Activated CD4-positive, alpha-beta T cell treated with anti-CD3 and anti-CD28 coated beads for 4 hours (primary cell): ENCODE data around the gene VPS8.
"Not testable (repeated sequence)": the region's sequence is repeated elsewhere in the genome, so short reads cannot be mapped to it uniquely, and the experiment has no call there.

Experiments used
- DNase-seq, 2 donors: peaks; one replicate each; pipeline ENCODE4 v3.0.0-alpha.2; 2020

The VPS8 gene

GRCh38 chr3:185009650-185010049, 197.7 kb downstream of the VPS8 start:
- no peak for DNase-seq

GRCh38 chr3:185017584-185017983, 205.6 kb downstream of the VPS8 start:
- DNase-seq = not testable (repeated sequence)

DNA sequence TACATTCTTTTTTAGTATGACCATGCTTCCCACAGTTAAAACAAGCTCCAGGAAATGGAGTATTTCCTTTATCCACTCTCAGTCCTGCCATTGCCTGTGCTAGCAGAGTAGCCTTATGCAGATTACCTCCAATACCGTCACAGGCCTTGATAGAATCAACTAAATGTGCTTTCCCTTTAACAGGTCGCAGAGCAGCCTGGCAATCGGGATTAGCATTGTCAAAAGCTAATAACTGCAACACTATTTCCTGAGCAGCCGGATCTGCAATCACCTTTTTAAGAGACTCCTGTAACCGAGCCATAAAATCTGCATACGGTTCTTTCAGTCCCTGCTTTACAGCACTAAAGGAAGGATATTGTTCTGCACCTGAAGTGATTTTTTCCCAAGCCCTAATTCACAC, 206.0 kb downstream of the VPS8 start:
- not testable (repeated sequence) for DNase-seq

DNA sequence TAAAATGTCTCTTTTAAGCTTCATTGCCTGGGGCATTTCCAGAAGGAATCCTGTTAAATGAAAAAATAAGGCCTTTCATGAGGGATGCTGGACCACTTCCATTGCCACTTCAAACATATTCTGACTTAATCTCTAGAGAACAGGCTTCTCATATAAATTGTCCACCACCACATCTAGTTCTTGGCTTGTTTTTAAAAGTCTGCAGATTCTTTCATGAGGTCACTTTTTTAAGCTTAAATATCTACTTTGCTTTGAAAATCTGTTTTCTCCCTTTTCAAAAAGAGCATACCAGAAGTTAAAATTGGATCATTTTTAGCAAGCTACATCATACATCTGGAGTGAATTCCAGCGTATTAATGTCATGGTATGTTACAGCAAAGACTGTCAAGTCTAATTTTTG, 209.3 kb downstream of the VPS8 start:
- DNase-seq = no peak

- DNase-seq = no peak
Observed at GRCh38 chr3:185024406-185024805, 212.4 kb downstream of the VPS8 start.

- no peak for DNase-seq
Observed at GRCh38 chr3:185024966-185025365, 213.0 kb downstream of the VPS8 start.

DNA sequence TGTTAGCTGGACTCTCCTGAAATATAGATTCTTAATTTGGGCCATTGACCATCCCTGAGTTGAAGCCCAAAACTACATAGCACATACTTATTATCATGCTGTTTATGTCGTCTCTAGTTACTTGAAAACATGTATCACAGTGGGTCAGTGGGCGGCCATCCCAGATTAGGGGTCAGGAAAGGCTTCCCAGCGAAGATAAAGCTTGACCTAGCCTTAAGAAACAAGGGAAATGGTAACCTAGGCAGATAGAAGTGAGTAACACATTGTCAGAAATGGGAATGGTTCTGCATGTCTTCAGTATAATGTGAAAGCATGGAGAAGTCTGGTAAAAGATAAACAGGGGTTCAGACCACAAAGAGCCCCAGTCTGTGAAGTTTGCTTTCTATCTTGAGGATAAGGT, 216.2 kb downstream of the VPS8 start:
- DNase-seq = no peak

GRCh38 chr3:185029086-185029485, 217.1 kb downstream of the VPS8 start:
- DNase-seq = no peak

DNA sequence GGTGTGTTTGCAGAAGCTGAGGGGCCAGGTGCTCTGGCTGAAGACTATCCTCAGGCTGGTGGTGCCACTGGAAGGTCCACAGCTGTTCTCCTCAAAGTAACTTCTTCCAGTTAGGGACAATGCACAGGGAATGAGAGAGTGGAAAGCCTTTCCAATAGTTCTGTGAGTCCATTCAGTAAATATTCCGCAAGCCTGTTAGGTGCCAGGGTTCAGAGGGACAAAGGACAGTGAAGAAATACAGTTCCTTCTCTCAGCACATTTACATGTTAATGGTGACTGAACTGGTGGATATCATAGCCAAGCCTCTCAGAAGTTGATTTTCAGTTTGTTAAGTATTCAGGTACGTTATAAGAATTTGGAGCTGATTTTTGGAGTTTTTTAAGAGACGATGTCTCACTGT, 218.4 kb downstream of the VPS8 start:
- no peak for DNase-seq

DNA sequence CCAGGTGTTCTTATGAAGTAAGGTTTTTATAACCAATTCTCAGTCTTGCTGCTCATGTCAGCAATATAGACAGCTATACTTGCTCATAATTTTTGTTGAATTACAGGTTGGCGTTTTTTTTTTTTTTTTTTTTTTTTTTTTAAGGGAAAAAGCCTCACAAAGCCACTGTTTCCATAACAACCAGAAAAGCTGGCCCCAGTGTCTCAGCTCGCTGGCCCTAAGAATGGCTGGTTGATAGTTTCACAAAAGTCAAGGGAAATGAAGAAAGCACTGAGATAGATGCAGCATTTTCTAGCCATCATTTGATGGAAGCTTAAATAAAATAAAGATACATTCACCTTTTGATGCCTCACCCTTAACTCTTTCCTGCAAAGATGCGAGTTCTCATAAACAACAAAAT, 219.0 kb downstream of the VPS8 start:
- DNase-seq = no peak

- no peak for DNase-seq
Observed at GRCh38 chr3:185037801-185038200, 225.8 kb downstream of the VPS8 start.

- no peak for DNase-seq
Observed at GRCh38 chr3:185040425-185040824, 228.5 kb downstream of the VPS8 start.

- DNase-seq = no peak
Observed at GRCh38 chr3:185041540-185041939, 229.6 kb downstream of the VPS8 start.

DNA sequence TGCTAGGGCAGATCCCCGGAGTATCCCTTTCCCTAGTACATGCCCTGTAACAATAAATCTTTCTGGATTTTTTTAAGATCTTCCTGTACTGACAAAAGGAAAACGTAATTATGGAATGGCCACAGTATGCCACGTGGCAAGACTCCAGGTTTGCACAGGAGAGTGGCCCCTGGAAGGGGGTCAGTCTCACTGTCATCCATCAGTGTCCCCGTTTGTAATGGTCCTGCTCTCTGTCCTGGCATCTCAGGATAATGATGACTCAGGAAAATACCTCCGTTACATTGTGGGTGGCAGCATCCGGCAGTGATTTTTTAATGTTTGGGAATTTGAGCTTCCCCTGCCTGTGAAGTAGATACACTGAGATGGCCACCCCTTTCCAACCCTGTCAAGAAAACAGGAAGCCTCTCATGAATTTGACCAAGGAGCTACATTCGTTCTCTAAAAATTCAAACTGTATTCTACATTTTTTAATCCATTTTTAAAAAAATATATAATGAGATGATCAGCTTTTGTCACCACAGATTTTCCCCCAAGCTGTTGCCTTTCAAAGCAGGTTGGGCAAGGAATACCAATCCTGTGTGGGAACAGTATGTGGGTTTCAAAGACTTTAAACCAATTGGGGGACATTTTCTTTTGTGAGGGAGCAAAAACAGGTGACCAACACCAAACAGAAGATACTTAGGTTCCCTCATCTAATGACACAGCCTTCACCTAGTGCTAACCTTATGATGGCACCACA, 230.5 kb downstream of the VPS8 start:
- no peak for DNase-seq

- DNase-seq = no peak
Observed at GRCh38 chr3:185046164-185046515, 234.2 kb downstream of the VPS8 start.

DNA sequence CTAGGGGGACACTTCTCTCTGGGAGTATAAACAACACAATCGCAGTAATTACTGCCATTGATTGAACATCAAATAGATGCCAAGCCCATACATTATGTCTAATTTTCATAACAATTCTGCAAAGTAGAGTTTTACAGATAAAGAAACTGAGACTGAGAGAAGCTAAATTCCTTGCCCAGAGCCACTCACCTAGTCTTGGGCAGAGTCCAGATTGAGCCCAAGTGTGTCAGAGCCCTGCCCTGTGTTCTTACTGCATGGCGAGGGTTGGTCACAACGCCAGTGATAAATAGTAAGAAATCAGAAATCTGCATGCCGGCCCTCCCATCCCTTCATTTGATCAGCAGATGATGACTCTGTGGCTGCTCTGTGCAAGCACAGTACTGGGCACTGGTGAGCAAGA, 234.6 kb downstream of the VPS8 start:
- no peak for DNase-seq

- no peak for DNase-seq
Observed at GRCh38 chr3:185049710-185050109, 237.7 kb downstream of the VPS8 start.

GRCh38 chr3:185051801-185052200, 239.8 kb downstream of the VPS8 start:
- DNase-seq = no peak

DNA sequence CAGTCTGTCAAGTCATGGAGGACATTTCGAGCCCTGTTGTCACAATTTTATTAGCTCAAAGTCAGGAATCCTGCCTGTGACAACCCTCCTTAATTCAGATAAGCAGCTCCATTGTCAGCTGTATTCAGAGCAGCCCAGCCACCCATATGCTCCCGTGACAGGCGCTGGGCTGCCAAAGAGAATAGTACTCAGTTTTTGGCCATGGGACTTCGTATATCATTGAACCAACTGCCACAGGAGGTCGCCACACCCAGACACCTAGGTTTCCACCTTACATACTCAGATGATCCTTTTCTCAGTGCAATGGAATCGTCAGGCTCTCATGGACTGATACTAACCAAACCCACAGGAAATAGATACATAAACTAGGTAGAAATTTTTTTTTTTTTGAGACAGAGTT, 240.7 kb downstream of the VPS8 start:
- no peak for DNase-seq

GRCh38 chr3:185056908-185057307, 244.9 kb downstream of the VPS8 start:
- DNase-seq = no peak

GRCh38 chr3:185057829-185058228, 245.9 kb downstream of the VPS8 start:
- DNase-seq = no peak

DNA sequence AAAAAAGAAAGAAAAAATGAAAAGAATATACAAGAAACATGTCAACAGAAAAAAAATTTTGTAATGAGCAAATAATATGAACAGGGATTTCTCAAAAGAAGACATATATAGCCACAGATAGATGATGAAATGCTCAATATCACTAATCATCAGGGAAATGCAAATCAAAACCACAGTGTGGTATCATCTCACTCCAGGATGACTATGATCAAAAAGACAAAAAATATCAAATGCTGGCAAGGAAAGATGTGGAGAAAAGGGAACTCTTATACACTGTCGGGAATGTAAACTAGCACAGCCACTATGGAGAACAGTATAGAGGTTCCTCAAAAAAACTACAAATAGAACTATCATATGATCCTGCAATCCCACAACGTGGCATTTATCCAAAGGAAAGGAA, 246.8 kb downstream of the VPS8 start:
- no peak for DNase-seq

- no peak for DNase-seq
Observed at GRCh38 chr3:185059766-185060165, 247.8 kb downstream of the VPS8 start.

GRCh38 chr3:185060655-185061054, 248.7 kb downstream of the VPS8 start:
- DNase-seq = no peak

DNA sequence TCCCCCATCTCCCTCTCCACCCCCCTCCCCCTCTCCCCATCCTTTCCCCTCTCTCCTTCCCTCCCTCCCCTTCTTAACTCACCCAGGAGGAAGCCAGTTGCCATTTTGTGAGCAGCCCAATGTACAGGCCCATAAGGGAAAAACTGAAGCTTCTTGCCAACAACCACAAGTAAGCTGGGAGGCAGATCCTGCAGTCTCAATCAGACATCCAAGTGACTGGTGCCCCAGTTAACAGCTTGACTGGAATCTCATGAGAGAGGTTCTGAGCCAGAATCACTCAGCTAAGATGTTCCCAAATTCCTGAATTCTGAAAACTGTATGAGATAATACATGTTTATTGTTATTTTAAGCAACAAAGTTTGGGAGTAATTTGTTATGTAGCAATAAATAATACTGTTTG, 250.2 kb downstream of the VPS8 start:
- DNase-seq = no peak

- no peak for DNase-seq
Observed at GRCh38 chr3:185063431-185063830, 251.5 kb downstream of the VPS8 start.
